Measurements from ENCODE around the gene FGD4.
A peak's percentile ranks its signal among the peaks of the same experiment; 100 is the strongest.

Gene FGD4

GRCh38 chr12:32596030-32596429 is 196.7 kb downstream of the FGD4 start:
- no peak overlapping the region for H3K27ac ChIP-seq
- no peak for TF ChIP-seq ZFX (IDR thresholded peaks at IDR 0.05; ENCODE audit: borderline replicate concordance)
- TF ChIP-seq, protein P1, sequence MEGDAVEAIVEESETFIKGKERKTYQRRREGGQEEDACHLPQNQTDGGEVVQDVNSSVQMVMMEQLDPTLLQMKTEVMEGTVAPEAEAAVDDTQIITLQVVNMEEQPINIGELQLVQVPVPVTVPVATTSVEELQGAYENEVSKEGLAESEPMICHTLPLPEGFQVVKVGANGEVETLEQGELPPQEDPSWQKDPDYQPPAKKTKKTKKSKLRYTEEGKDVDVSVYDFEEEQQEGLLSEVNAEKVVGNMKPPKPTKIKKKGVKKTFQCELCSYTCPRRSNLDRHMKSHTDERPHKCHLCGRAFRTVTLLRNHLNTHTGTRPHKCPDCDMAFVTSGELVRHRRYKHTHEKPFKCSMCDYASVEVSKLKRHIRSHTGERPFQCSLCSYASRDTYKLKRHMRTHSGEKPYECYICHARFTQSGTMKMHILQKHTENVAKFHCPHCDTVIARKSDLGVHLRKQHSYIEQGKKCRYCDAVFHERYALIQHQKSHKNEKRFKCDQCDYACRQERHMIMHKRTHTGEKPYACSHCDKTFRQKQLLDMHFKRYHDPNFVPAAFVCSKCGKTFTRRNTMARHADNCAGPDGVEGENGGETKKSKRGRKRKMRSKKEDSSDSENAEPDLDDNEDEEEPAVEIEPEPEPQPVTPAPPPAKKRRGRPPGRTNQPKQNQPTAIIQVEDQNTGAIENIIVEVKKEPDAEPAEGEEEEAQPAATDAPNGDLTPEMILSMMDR (IDR thresholded peaks at IDR 0.05): no peak

DNA sequence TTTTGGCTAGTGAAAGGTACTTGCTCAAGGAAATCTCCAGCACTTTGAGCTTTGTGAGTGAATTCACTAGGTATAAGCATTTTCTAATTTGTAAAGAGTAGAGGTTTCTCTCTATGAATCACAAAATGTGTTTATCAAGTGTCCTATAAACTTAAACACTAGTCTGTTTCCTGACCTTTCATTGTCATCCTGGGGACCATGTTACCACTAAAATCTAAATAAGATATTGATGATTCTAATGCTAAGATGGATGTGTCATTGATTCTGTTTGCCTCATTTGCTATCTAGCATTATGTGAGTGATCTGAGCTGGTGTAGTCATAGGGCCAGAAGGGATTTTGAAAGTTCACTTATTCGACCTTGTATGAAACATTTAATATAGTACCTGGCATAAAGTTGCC is 199.3 kb downstream of the FGD4 start:
- TF ChIP-seq, protein P1 (IDR thresholded peaks at IDR 0.05): no peak
- no peak for TF ChIP-seq ZFX (IDR thresholded peaks at IDR 0.05; ENCODE audit: borderline replicate concordance)

DNA sequence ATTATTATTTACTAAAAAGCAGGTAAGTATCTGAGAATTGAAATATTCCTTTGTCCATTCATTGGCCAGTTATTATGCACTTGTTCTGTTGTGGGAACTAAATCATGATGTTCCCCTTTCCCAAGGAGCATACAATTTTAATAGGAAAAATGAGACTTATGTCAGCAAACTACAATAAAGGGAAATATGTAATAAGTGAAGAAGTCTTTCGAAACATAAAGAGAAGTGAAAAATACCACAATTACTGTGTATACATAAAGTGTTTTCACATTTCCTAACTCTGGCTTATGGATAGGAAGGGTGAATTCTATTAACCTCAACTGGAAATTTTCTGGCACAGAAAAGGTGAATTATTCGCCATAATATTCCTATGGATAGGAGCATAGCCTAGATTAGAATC is 201.3 kb downstream of the FGD4 start:
- H3K27ac ChIP-seq: no peak overlapping the region
- TF ChIP-seq ZFX (IDR thresholded peaks at IDR 0.05; ENCODE audit: borderline replicate concordance): no peak
- TF ChIP-seq, protein P1 (IDR thresholded peaks at IDR 0.05): no peak

More for the DNA sequence above, 199.3 kb downstream of the FGD4 start:
- H3K27ac ChIP-seq: no peak overlapping the region

DNA sequence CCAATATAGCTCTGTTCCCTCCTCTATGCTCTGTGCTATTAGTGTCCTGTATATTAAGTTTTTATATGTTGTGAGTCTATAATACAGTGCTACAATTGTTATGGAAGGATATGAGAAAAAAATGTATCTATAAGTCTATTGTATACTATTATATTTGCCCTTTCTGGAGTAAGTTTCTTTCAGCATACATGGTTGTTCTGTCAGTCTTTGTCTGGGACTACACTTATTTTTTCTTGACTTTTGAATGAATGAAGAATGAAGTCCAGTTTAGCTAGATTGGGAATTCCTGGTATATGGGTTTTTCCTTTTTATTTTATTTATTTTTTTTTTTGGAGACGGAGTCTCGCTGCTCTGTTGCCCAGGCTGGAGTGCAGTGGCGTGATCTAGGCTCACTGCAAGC is 203.7 kb downstream of the FGD4 start:
- TF ChIP-seq, protein P1 (IDR thresholded peaks at IDR 0.05): no peak
- TF ChIP-seq ZFX (IDR thresholded peaks at IDR 0.05; ENCODE audit: borderline replicate concordance): no peak
- no peak overlapping the region for H3K27ac ChIP-seq

GRCh38 chr12:32603858-32604257 is 204.5 kb downstream of the FGD4 start:
- no peak overlapping the region for H3K27ac ChIP-seq
- TF ChIP-seq, protein P1 (IDR thresholded peaks at IDR 0.05): no peak
- no peak for TF ChIP-seq ZFX (IDR thresholded peaks at IDR 0.05; ENCODE audit: borderline replicate concordance)

DNA sequence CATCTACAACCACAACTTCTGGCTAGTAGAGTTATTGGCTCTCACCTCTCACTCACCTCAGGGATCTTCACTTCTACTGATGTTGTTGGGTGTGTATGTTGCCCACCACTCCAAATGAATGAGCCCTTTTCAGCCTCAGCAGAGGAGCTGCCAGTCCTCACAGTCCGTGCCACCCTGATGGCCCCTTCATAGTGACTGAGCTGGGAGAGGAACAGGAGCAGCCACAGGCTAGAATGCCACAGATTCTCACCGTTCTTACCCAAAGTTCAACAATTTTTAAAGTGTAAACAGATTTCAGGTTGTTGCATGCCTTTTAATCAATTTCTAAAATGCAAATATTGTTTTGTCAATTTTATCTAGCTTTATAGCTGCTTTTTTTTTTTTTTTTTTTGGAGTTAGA is 205.2 kb downstream of the FGD4 start:
- peak overlapping the region; percentile 49 for H3K27ac ChIP-seq
- TF ChIP-seq, protein P1 (IDR thresholded peaks at IDR 0.05): no peak
- TF ChIP-seq ZFX (IDR thresholded peaks at IDR 0.05; ENCODE audit: borderline replicate concordance): no peak

DNA sequence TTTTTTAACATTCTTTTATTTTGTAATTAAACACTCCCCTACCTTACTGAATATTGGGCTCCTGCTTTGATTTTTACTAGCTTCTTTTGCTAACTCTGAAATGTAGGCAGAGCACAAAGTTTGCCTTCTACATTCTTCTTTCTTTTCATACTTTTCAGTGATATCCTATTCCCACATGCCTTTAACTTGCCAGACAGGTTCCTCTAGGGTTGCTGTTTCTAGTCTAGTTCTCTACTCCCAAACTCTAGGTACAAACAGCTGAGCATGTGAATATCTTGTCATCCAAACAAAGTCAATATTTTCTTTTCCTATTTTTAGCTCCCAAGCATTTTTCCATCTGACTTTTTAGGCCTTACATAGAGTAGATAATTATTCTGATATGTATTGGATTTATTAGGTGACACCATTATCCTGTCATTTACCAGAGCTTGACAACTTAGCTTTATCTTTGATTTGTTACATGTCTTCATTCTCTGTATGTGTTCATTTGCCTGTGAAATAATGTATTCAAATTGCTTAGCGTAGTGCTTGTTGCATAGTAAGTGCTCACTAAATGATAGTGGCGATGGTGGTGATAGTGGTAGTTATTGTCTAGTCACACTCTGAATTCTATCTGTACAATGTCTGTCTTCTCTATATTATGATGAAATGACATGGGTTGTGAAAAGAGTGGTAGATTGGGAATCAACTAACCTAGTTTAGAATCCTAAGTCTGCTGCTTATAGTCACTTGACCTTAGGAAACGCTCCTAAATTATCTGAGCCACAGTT is 206.2 kb downstream of the FGD4 start:
- TF ChIP-seq, protein P1 (IDR thresholded peaks at IDR 0.05): no peak
- TF ChIP-seq ZFX (IDR thresholded peaks at IDR 0.05; ENCODE audit: borderline replicate concordance): no peak
- peak overlapping the region; percentile 49 for H3K27ac ChIP-seq

Measured in 22Rv1 (cell line).